ENCODE data around the gene FAM184A.

FAM184A gene

GRCh38 chr6:118913161-118913560 lies 165.3 kb downstream of the FAM184A start:
- DNase-seq (ENCODE audit: extremely low read depth, insufficient read length): no peak
- Histone ChIP-seq H3K27me3 (replicated peaks; ENCODE audit: control insufficient read depth, insufficient read depth, low read length) (no peaks in the 10 kb centered on the region), H3K36me3 (ENCODE audit: control insufficient read depth, insufficient read depth, low read length) (peaks cover 4% of the 10 kb centered on the region), H3K4me3 (replicated peaks; ENCODE audit: low read depth, low read length) (no peak overlapping the region)
- TF ChIP-seq CTCF (IDR thresholded peaks at IDR 0.05; ENCODE audit: insufficient read depth, low read length, poor library complexity, severe bottlenecking): no peak

GRCh38 chr6:118912646-118913045 lies 165.8 kb downstream of the FAM184A start:
- DNase-seq (ENCODE audit: extremely low read depth, insufficient read length): no peak
- TF ChIP-seq CTCF (IDR thresholded peaks at IDR 0.05; ENCODE audit: insufficient read depth, low read length, poor library complexity, severe bottlenecking): no peak
- Histone ChIP-seq H3K27me3 (replicated peaks; ENCODE audit: control insufficient read depth, insufficient read depth, low read length) (no peaks in the 10 kb centered on the region), H3K36me3 (ENCODE audit: control insufficient read depth, insufficient read depth, low read length) (peaks cover 4% of the 10 kb centered on the region), H3K4me3 (replicated peaks; ENCODE audit: low read depth, low read length) (no peak overlapping the region)

All from GM06990 (cell line).